HG02798 (cell line): ENCODE results near the gene APOC1.
"Not testable (repeated sequence)": the region's sequence is repeated elsewhere in the genome, so short reads cannot be mapped to it uniquely, and the experiment has no call there.

Experiments
- ATAC-seq: cut with Tn5 transposase; IDR thresholded peaks from one replicate; pipeline ENCODE4 v1.9.1; 2021; ENCODE audit warnings: mild to moderate bottlenecking; ENCODE audit not compliant: unreplicated experiment, poor library complexity

The APOC1 gene

GRCh38 chr19:44888335-44888734 is 26.1 kb upstream of the APOC1 start:
- not testable (repeated sequence) for ATAC-seq

DNA sequence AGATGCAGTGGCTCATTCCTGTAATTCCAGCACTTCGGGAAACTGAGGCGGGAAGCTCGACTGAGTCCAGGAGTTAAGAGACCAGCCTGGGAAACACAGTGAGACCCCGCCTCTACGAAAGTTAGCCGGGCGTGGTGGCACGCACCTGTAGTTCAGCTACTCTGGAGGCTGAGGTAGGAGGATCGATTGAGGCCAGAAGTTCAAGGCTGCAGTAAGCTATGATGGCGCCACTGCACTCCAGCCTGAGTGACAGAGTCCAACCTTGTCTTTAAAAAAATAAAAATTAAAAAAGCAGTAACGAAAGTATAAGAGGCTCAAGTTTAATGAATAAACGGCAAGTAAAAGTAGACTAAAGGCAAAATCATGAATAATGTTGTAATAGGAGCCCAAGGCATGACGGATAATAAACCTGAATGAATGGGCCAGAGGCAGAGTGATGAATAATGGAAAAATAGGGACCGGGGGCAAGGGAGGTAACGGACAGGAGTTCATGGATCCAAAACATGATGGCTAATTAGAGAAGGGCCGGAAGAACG is 24.5 kb upstream of the APOC1 start:
- ATAC-seq: no peak

DNA sequence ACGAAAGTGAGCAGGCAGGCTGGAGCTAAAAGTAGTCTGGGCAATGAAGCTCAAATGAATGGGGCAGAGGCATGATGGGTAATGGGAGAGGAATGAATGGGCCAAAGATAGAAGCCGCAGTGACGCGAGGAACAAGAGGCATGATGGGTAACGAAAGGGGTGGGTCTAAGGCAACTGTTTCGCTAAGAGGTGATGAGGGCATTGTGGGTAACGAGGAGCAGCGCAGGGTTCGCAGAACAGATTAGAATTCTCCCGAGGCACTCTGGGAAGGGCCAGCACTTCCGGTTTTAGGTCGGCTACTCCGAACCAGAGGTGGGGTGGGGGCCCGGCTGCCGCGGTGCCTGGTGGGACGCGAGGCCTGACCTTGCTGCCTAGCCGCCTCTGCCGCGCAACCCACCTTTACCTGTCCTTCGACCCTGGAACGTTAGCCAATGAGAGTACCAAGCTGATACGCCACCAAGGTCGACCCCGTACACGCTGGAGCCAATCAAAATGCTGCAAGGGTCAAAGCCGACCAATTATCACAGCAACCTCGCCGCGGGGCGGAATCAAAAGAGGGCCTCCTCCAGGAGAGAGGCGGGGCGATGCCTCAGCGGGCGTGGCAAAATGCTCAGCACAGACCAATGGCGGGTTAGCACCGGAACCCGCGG is 23.9 kb upstream of the APOC1 start:
- ATAC-seq: peak; percentile 84

DNA sequence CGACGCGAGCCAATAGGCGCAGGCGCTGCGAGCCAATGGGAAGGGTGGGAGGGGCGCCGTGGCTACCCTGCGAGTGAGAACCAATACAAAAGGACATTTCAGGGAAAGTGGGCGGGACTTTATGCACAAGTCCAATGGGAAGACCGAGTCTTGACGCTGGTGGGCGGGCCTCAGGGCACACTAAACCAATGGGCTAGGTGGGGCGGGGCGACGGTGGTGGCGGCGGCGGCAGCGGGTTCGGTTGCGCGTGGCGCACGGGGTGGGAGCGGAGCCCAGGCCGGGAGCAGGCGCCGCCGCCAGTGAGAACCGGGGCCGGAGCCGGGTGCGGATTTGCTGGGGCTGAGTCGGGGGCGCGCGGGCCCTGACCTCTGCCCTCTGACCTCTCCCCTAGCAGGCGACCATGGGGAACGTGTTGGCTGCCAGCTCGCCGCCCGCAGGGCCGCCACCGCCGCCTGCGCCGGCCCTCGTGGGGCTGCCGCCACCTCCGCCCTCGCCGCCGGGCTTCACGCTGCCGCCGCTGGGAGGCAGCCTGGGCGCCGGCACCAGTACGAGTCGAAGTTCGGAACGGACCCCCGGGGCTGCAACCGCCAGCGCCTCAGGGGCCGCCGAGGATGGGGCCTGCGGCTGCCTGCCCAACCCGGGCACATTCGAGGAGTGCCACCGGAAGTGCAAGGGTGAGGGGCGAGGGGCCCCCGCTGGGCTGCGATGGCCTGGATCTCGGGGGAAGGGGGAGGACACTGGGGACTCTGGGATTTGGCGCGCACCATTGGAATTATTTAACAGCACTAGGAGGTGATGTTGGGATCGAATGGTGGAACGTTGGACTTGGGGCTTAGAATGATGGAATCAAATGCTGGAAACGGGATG is 23.2 kb upstream of the APOC1 start, which contains the start of gene TOMM40:
TSS of gene TOMM40 (plus strand) at position 239 of the 867 bp plus-strand sequence. CDS start at position 401, 162 bp downstream.
- no peak for ATAC-seq

DNA sequence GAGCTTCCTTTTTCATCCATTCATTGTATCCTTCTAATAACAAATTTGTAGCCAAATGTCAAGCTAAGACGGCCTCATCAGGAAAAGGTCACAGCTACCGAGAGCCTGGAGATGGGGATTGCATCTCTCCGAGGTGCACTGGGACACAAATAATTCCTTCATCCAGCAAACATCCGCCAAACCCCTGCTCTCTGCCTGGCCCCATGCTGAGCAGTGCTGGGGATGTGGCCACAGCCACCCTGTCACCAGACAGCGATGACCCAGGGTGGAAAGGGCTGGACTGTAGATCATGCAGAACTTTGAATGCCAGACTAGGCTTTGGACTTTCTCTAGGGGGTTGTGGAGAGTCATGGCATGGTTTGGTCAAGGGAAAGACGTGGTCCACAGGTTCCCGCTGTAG is 21.5 kb upstream of the APOC1 start:
- no peak for ATAC-seq

- no peak for ATAC-seq
These were observed 20.9 kb upstream of the APOC1 start for GRCh38 chr19:44893332-44894051.

DNA sequence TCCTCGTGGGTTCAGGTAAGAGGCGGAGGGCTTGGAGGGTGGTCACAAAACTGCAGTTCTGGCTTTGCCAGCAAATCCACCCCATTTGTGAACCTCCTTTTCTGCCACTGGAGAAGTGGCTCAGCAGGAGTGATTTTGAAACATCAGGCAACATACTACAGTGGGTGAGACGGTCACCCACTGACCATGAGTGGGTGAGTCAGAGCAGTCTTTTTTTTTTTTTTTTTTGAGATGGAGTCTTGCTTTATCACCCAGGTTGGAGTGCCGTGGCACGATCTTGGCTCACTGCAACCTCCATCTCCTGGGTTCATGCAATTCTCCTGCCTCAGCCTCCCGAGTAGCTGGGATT is 20.4 kb upstream of the APOC1 start:
- no peak for ATAC-seq

GRCh38 chr19:44894946-44895345 is 19.5 kb upstream of the APOC1 start:
- no peak for ATAC-seq

GRCh38 chr19:44897835-44898234 is 16.6 kb upstream of the APOC1 start:
- no peak for ATAC-seq

DNA sequence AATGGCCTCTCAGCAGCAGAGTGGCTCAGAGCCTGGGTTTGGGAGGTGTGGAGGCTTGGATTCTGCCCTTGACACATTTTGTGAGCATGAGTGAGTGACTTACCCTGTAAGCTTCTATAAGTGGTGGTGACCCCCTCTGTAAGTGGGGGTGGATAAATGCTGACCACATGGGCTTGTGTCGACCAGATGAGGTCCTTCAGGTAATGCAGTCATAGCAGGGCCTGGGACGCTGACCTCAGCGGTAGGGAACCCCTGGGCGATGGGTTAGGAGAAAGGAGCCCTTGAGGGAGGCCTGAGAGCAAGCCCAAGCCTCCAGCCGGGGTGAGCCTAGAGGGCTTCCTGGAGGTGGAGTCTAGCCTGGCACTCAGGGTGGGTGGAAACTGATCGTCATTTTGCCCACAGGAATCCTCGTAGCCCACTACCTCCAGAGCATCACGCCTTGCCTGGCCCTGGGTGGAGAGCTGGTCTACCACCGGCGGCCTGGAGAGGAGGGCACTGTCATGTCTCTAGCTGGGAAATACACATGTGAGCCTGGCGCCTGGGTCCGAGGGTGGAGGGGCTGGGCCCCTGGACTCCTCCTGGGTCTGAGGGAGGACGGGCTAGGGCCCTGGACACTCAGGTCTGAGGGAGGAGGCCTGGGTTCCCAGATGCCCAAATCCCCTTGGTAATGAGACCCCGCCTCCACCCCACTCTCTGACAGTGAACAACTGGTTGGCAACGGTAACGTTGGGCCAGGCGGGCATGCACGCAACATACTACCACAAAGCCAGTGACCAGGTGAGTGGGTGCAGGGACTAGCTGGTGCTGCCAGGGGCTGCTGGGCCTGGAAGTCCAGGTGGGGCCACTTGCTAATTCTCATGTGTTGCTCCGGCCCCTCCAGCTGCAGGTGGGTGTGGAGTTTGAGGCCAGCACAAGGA is 13.8 kb upstream of the APOC1 start:
- ATAC-seq: no peak

GRCh38 chr19:44903216-44903601 is 11.2 kb upstream of the APOC1 start:
- ATAC-seq: no peak

GRCh38 chr19:44903602-44904425 is 10.6 kb upstream of the APOC1 start:
- ATAC-seq: no peak

DNA sequence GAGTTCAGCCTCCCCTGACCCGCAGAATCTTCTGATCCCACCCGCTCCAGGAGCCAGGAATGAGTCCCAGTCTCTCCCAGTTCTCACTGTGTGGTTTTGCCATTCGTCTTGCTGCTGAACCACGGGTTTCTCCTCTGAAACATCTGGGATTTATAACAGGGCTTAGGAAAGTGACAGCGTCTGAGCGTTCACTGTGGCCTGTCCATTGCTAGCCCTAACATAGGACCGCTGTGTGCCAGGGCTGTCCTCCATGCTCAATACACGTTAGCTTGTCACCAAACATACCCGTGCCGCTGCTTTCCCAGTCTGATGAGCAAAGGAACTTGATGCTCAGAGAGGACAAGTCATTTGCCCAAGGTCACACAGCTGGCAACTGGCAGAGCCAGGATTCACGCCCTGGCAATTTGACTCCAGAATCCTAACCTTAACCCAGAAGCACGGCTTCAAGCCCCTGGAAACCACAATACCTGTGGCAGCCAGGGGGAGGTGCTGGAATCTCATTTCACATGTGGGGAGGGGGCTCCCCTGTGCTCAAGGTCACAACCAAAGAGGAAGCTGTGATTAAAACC is 9.9 kb upstream of the APOC1 start:
- ATAC-seq: no peak

DNA sequence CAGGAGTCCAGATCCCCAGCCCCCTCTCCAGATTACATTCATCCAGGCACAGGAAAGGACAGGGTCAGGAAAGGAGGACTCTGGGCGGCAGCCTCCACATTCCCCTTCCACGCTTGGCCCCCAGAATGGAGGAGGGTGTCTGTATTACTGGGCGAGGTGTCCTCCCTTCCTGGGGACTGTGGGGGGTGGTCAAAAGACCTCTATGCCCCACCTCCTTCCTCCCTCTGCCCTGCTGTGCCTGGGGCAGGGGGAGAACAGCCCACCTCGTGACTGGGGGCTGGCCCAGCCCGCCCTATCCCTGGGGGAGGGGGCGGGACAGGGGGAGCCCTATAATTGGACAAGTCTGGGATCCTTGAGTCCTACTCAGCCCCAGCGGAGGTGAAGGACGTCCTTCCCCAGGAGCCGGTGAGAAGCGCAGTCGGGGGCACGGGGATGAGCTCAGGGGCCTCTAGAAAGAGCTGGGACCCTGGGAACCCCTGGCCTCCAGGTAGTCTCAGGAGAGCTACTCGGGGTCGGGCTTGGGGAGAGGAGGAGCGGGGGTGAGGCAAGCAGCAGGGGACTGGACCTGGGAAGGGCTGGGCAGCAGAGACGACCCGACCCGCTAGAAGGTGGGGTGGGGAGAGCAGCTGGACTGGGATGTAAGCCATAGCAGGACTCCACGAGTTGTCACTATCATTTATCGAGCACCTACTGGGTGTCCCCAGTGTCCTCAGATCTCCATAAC is 8.8 kb upstream of the APOC1 start, which contains the start of gene APOE:
TSS of gene APOE (plus strand) at position 360 of the 724 bp plus-strand sequence. CDS start 829 bp downstream, outside the sequence.
- ATAC-seq: no peak

GRCh38 chr19:44907613-44908012 is 6.8 kb upstream of the APOC1 start:
- no peak for ATAC-seq

- no peak for ATAC-seq
These were observed 6.2 kb upstream of the APOC1 start for GRCh38 chr19:44908074-44908835.

GRCh38 chr19:44908836-44909261 is 5.6 kb upstream of the APOC1 start:
- ATAC-seq: no peak
